Measurements from ENCODE around the gene PDE1A. TPM values are rescaled to one million over a fixed set of nuclear protein-coding genes. Genes with fewer than 3 reads are reported as not detected.

Gene PDE1A
- total RNA-seq, 1 donor from 2014 or later: 6.3 TPM

- no peak overlapping the region for H3K4me3 ChIP-seq
- no peaks in the 10 kb centered on the region for H3K36me3 ChIP-seq
- H3K4me1 ChIP-seq: no peaks in the 10 kb centered on the region
- no peak overlapping the region for H3K27ac ChIP-seq
- intact Hi-C loops (cut with DNase I): no loop called here
- DNase-seq (no peak), ATAC-seq (no peak)
- H3K9me3 ChIP-seq: no peaks in the 10 kb centered on the region
- TF ChIP-seq CTCF (IDR thresholded peaks at IDR 0.05): no peak
- H3K27me3 ChIP-seq: no peaks in the 10 kb centered on the region
These were observed 233.5 kb downstream of the PDE1A start for GRCh38 chr2:182193291-182193690.

GRCh38 chr2:182191061-182191460 is 235.8 kb downstream of the PDE1A start:
- ATAC-seq: no peak
- Histone ChIP-seq H3K27ac (no peak overlapping the region), H3K36me3 (no peaks in the 10 kb centered on the region), H3K9me3 (no peaks in the 10 kb centered on the region), H3K27me3 (no peaks in the 10 kb centered on the region), H3K4me3 (no peak overlapping the region), H3K4me1 (no peaks in the 10 kb centered on the region)
- intact Hi-C loops (cut with DNase I): no loop called here
- no peak for DNase-seq
- no peak for TF ChIP-seq CTCF (IDR thresholded peaks at IDR 0.05)

- no peak for DNase-seq
- intact Hi-C loops (cut with DNase I): loop anchor here (5.0 kb wide), 1 partner anchor 465 kb away; no protein-coding TSS in a partner anchor
- no peak overlapping the region for H3K27ac ChIP-seq
- H3K4me1 ChIP-seq: no peaks in the 10 kb centered on the region
- no peaks in the 10 kb centered on the region for H3K36me3 ChIP-seq
- ATAC-seq: no peak
- no peak for TF ChIP-seq CTCF (IDR thresholded peaks at IDR 0.05)
- H3K4me3 ChIP-seq: no peak overlapping the region
- no peaks in the 10 kb centered on the region for H3K9me3 ChIP-seq
- H3K27me3 ChIP-seq: no peaks in the 10 kb centered on the region
These were observed 239.7 kb downstream of the PDE1A start for GRCh38 chr2:182187130-182187529.

- H3K4me3 ChIP-seq: no peak overlapping the region
- H3K27me3 ChIP-seq: no peaks in the 10 kb centered on the region
- DNase-seq (no peak), ATAC-seq (peak; percentile 64)
- intact Hi-C loops (cut with DNase I): loop anchor here (5.0 kb wide), 1 partner anchor 466 kb away; no protein-coding TSS in a partner anchor
- H3K4me1 ChIP-seq: no peaks in the 10 kb centered on the region
- no peak overlapping the region for H3K27ac ChIP-seq
- H3K9me3 ChIP-seq: no peaks in the 10 kb centered on the region
- peak; percentile 89 for TF ChIP-seq CTCF (IDR thresholded peaks at IDR 0.05)
- no peaks in the 10 kb centered on the region for H3K36me3 ChIP-seq
These were observed 240.6 kb downstream of the PDE1A start for GRCh38 chr2:182186132-182186735.

- no peak for ATAC-seq
- Histone ChIP-seq H3K36me3 (no peaks in the 10 kb centered on the region), H3K9me3 (no peaks in the 10 kb centered on the region), H3K27ac (no peak overlapping the region), H3K27me3 (no peaks in the 10 kb centered on the region), H3K4me3 (no peak overlapping the region), H3K4me1 (no peaks in the 10 kb centered on the region)
- intact Hi-C loops (cut with DNase I): no loop called here
- TF ChIP-seq CTCF (IDR thresholded peaks at IDR 0.05): no peak
- no peak for DNase-seq
These were observed 244.4 kb downstream of the PDE1A start for GRCh38 chr2:182182436-182182835.

- DNase-seq (no peak), ATAC-seq (no peak)
- no peak for TF ChIP-seq CTCF (IDR thresholded peaks at IDR 0.05)
- Histone ChIP-seq H3K4me1 (no peaks in the 10 kb centered on the region), H3K27ac (no peak overlapping the region), H3K4me3 (no peak overlapping the region), H3K36me3 (no peaks in the 10 kb centered on the region), H3K9me3 (no peaks in the 10 kb centered on the region), H3K27me3 (no peaks in the 10 kb centered on the region)
- intact Hi-C loops (cut with DNase I): no loop called here
These were observed 245.5 kb downstream of the PDE1A start for GRCh38 chr2:182181381-182181780.

All from upper lobe of right lung (tissue), 1 donor.